Esophagus squamous epithelium (tissue), 4 donors: ENCODE results near the gene KNDC1.

Experiments used
- POLR2A ChIP-seq, 4 donors: fragments of 450-650 bp; IDR thresholded peaks; one replicate each; pipeline ENCODE4 v1.6.1; 2017; ENCODE audit warnings: antibody characterized with exemption in 4 of 4, mild to moderate bottlenecking in 4 of 4, moderate library complexity in 3 of 4
- TF ChIP-seq, protein P1 (sequence below), 6 experiments: fragments of 450-650 bp in 4 of 6; fragments of 200-600 bp in 2 of 6; sonication (generic) in 2 of 6; IDR thresholded peaks; one replicate each; pipeline ENCODE4 v1.5.1; 2016 to 2019; ENCODE audit warnings: antibody characterized with exemption in 6 of 6, mild to moderate bottlenecking in 4 of 6, moderate library complexity in 4 of 6

DNA sequence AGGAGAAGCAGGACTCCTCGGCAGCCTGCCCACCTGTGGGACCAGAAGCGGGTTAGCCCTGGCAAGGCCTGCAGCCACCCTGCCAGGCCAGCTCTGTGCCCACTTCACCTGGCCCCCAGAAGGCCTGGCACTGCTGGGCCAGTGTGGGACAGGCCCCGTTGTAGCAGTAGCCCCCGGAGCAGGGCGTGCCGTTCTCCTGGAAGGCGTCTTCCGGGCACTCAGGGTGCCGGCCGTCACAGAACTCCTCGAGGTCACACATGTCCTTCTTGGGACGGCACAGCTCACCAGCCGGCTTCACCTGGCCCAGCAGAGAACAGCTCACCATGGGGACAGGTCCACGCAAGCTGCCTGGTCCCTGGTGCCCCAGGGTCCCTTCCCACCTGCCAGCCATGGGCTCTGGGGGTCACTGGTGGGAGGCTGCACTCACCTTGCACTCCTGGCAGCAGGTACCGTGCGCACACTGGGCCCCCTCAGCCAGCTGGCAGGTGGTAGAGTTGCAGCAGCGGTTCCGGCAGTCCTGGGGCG, 110.8 kb downstream of the KNDC1 start:
- TF ChIP-seq, protein P1, sequence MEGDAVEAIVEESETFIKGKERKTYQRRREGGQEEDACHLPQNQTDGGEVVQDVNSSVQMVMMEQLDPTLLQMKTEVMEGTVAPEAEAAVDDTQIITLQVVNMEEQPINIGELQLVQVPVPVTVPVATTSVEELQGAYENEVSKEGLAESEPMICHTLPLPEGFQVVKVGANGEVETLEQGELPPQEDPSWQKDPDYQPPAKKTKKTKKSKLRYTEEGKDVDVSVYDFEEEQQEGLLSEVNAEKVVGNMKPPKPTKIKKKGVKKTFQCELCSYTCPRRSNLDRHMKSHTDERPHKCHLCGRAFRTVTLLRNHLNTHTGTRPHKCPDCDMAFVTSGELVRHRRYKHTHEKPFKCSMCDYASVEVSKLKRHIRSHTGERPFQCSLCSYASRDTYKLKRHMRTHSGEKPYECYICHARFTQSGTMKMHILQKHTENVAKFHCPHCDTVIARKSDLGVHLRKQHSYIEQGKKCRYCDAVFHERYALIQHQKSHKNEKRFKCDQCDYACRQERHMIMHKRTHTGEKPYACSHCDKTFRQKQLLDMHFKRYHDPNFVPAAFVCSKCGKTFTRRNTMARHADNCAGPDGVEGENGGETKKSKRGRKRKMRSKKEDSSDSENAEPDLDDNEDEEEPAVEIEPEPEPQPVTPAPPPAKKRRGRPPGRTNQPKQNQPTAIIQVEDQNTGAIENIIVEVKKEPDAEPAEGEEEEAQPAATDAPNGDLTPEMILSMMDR (IDR thresholded peaks at IDR 0.05): no peak
- no peak for TF ChIP-seq POLR2A (IDR thresholded peaks at IDR 0.05)
